Ammon's horn (tissue), 1 donor: ENCODE data around the gene AGFG2.
"Not testable (repeated sequence)": the region's sequence is repeated elsewhere in the genome, so short reads cannot be mapped to it uniquely, and the experiment has no call there.

Experiments used
- DNase-seq: peaks from one replicate; pipeline ENCODE4 v3.0.0-alpha.2; 2016; ENCODE audit warnings: low spot score

Gene AGFG2

GRCh38 chr7:100552532-100552931 is 13.5 kb downstream of the AGFG2 start:
- DNase-seq, result no peak

- no peak for DNase-seq
Observed at GRCh38 chr7:100553032-100553431, 14.0 kb downstream of the AGFG2 start.

- no peak for DNase-seq
Observed at GRCh38 chr7:100555701-100556100, 16.7 kb downstream of the AGFG2 start.

- no peak for DNase-seq
Observed at GRCh38 chr7:100556541-100556940, 17.5 kb downstream of the AGFG2 start.

- no peak for DNase-seq
Observed at GRCh38 chr7:100559127-100559526, 20.1 kb downstream of the AGFG2 start.

GRCh38 chr7:100561491-100562194 is 22.6 kb downstream of the AGFG2 start:
- DNase-seq, result no peak

GRCh38 chr7:100562195-100563099 is 23.4 kb downstream of the AGFG2 start:
- no peak for DNase-seq

- no peak for DNase-seq
Observed at GRCh38 chr7:100563100-100563564, 24.1 kb downstream of the AGFG2 start.

GRCh38 chr7:100563809-100564400 is 24.9 kb downstream of the AGFG2 start:
- peak; percentile 76 for DNase-seq

- DNase-seq, result not testable (repeated sequence)
Observed at GRCh38 chr7:100564405-100564804, 25.4 kb downstream of the AGFG2 start.

GRCh38 chr7:100565133-100565571 is 26.1 kb downstream of the AGFG2 start:
- no peak for DNase-seq

GRCh38 chr7:100566018-100566531 is 27.1 kb downstream of the AGFG2 start:
- no peak for DNase-seq

- no peak for DNase-seq
Observed at GRCh38 chr7:100567031-100567730, 28.2 kb downstream of the AGFG2 start.

GRCh38 chr7:100567751-100568175 is 28.8 kb downstream of the AGFG2 start:
- DNase-seq, result no peak

GRCh38 chr7:100568176-100568895 is 29.3 kb downstream of the AGFG2 start:
- DNase-seq, result no peak

GRCh38 chr7:100568896-100569844 is 30.2 kb downstream of the AGFG2 start:
- peak; percentile 83 for DNase-seq

- no peak for DNase-seq
Observed at GRCh38 chr7:100570954-100571828, 32.2 kb downstream of the AGFG2 start.

- no peak for DNase-seq
Observed at GRCh38 chr7:100571829-100572116, 32.8 kb downstream of the AGFG2 start.
